Cortex of kidney (tissue), 1 donor: ENCODE data around the gene PHGDH.

Experiments used
- DNase-seq: peaks from one replicate; lab custom pipeline; 2025; lab: John Stamatoyannopoulos, UW

The PHGDH gene

GRCh38 chr1:119791377-119791776 lies 79.6 kb downstream of the PHGDH start:
- no peak for DNase-seq
